Measurements from ENCODE around the gene KIAA0408.

- TF ChIP-seq EZH2 (IDR thresholded peaks at IDR 0.05; ENCODE audit: low read depth) (no peak), CTCF (conservative IDR thresholded peaks at IDR 0.05) (no peak)
These were observed 43.8 kb upstream of the KIAA0408 start for GRCh38 chr6:127503022-127503421.
